Limb (tissue), 2 donors: ENCODE results near the gene PPP1R14C.

ENCODE experiments used
- DNase-seq, 2 donors: peaks; one replicate each; pipeline ENCODE4 v3.0.0-alpha.2; 2016; ENCODE audit errors: extremely low spot score in 2 of 2

PPP1R14C gene

DNA sequence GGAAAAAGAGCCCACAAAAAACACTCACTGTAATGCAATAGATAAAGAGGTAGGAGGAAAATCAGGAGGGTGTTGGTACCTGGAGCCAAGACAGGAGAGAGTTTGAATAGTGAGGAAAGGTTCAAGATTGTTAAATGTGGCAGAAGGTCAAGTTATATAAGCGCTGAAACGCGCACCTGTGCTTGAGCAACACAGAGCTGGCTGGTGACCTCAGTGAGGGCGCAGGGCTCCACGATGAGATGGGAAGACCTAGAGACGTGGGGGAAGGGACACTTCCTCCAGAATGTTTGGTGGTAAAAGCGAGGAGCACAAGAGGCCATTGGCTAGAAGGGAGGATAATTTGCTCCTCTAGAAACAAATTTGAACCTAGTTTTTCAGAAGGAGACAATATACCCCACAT is 4.2 kb upstream of the PPP1R14C start:
- no peak for DNase-seq

DNA sequence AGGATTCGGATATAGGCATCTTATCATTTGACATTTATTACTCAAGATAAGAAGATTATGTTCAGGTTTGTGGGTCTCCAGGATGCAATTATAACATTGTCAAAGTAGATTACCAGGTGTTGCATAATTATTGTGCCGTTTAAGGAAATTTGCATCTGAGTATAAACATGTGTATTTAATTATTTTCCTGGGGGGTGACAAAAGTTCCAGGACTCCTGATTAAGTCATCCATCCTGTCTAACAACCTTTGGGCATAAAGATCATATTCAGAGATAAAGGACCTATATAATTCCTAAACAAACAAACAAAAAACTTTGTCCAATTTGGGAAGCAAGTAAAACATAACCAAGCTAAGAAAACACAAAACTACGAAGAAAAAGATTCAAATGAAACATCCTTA is 3.3 kb upstream of the PPP1R14C start:
- no peak for DNase-seq

DNA sequence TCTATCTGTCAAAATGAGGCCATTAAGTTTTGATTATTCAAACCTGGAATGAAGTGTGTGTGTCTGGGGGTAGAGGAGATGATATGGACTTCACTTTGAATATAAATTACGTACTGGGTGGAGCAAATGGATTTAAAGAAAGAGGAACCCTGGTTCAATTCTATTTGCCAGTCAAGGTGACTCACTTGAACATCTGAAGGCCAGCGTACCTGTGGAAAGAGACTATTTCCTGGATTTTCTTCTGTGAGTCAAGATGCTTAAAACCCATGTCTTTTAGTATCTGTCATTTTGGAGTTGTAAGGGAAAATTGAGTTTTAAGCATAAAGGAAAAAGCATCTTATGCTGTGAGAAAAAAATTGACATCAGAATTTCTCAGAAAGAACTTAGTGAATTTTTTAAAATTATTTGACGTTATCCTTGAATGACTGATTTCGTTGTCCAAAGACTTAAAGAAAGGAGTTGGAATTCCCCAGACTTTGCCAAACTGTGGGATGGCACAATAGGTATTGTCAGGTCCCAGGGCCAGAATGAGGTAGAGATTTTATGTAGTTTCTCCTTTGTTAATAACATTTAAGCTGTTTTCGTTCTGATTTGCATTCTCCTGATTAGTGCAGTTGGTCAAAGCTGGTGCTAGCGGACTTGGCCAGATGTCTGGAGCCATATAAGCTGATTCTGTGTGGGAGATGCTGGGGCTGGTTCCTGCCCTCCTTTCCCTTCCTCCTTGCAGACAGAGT is 2.4 kb upstream of the PPP1R14C start:
- no peak for DNase-seq

DNA sequence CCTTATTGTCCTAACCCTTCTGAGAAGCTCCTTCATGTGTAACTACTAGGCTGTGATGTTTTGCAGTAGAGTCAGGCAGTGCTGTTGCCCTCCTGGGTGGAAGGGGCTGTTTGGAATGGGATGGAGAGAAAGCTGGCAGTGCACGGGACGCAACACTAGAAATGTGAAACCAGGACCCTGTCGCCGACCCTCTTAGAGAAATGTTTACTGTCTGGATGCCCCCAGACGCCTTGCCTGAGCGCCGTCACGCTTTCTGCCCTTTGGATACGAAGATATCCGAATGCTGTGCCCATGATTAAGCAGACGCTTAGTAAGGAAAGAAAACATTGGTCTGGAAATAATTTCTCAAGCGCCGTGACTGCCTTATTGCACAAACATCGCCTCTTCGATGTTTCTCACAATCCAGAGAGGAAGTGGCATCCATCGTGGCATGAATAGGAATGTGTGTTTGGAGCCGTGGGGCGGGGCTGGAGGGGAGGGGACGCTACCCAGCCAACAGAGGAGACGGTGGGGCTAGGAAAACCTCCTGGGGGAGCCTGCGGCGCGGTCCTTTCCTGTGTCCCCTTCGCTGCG is 661 bp upstream of the PPP1R14C start:
- DNase-seq: peak in 1 of 2 donors; percentile 40

DNA sequence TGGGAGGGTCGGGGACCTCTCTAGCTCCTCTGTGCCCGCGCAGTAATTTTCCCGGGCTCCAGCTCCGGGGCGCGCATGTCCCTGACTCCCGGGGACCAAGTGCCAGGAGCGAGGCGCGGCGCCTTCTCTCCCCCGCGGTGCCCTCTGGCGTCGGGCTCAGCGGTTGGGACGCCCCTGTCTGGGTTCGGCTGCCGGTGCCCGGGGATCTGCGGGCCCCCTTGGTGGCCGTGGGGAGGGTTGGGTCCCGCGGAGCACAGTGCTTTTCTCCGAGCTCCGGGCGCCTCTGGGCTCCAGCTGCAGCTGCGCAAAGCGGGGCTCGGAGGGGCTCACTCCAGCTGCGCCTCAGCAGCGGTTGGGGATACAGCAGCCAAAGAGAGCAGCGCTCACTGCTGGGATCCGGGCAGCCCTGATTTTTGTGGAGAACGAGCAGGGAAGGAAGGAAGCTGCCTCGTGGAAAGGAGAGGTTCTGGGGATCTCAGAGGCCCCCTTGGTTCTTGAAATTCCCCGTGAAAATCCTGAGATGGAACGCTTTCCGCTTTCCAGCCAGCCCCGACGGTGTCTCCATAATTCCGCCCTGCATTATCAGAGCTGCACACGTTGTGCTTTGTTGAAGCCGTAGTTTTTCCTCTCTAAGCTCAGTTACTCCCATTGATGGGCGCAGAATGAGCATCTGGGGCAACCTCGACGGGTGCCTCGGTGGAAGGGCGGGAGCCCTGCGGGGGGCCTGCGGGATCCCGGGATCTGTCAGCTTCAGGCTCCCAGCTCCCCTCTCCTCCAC is 861 bp downstream of the PPP1R14C start:
- peak in 1 of 2 donors; percentile 63 for DNase-seq

DNA sequence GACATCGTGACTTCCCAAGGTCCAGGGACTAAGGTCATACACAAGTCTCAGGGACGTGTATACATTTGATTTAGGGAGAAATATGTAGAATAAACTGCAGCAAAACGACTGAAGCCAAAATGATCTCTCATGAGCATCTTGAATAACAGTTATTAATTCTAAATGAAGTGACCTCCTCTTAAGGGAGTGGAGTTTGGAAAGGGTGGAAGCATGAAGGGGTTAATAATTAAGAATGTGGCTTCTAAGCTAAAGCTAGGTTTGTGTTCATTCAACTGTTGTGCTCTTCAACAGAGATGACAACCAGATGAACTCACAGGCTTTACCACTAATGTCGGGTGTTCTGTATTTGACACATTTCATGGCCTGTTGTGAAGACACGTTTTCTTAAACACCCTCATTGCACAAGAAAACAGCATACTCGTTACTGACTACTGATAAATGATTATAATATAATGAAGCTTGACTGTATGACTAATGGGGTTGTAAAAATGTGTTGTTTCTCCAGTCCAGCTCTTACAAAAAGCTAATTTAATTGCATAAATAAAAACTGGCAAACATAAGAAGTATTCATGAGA is 1.5 kb downstream of the PPP1R14C start:
- DNase-seq: no peak

DNA sequence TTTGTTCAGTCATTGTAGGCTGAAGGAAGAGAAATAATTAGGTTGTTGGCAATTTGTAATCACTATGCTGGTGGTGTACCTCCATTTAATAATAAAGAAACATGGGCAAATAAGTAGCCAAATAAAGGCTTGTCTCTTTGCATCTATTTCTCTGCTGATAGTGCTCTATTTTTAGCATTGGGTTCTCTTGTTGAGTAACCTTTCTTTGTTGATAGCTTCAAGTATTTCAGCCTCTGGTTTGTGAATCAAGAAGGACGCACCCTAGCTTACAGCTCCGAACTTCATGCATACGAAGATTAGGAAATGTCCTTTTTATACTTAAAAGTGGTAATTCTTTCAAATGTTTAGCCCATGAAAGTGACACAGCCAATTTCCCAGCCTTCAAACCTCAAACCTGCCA is 2.6 kb downstream of the PPP1R14C start:
- DNase-seq: no peak

DNA sequence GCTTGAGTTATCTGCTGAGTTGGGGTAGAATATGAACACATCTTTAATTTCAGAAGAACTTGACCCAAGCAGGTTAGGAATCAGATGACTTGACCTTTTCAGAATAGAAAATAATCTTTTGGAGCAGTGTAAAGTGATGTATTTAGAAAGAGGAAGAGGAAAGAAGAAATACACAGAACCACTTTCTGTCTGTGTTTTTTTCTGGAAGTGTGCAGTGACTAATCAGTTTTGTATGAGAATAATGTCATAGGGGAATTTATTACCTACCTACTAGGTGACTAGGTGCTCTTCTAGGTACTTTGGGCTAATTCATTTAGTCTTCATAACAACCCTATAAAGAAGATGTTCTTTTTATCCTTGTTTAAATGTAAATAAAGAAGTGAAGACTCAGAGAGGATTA is 3.0 kb downstream of the PPP1R14C start:
- no peak for DNase-seq

DNA sequence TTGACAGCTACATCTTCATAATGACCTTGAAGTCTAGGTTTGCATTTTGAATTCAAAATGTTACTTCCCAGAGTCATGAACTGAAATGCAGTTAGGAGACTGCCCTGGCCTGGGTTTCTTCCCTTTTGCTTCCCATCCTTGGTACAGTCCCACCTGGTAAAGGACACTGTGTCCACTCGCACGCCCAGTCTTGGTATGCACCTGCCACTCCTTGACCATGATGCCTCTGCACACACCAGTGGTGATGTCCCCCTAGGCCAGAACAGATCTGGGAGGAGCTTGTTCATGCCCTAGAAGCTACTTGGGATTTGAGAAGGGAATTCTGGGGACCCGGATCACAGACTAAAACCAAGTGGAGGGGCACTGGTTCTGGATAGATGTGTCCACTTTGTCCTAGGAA is 3.6 kb downstream of the PPP1R14C start:
- no peak for DNase-seq

DNA sequence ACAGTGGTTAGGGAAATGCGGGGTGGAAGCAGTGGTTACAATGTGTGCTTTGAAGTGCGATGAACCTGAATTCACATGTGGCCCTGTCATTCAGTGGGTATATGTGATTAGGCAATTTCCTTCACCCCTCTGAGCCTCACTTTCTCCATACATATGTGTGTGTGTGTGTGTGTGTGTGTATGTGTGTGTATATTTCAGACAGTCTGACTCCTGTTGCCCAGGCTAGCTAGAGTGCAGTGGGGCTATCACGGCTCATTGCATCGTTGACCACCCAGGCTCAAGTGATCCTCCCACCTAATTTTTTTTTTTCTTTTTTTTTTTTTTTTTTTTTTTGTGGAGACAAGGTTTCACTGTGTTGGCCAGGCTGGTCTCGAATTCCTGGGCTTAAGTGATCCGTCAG is 6.3 kb downstream of the PPP1R14C start:
- no peak for DNase-seq

DNA sequence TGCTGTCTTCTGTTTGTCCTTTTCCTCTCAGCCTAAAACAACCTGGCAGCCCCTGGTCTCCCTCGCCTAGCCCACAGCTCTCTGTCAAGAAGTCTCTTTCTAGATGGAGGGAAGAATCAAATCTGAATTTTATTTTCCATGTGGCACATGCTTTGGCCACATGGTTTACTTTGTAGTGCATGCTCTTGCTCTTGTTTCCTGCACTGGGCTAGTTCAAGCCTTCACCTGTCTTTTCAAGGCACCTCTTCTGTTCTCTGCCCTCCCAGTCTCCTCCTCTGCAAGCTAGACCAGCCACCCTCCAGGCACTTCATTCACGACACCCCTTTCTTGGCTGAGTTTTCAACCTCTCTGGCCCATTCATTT is 7.6 kb downstream of the PPP1R14C start:
- no peak for DNase-seq

DNA sequence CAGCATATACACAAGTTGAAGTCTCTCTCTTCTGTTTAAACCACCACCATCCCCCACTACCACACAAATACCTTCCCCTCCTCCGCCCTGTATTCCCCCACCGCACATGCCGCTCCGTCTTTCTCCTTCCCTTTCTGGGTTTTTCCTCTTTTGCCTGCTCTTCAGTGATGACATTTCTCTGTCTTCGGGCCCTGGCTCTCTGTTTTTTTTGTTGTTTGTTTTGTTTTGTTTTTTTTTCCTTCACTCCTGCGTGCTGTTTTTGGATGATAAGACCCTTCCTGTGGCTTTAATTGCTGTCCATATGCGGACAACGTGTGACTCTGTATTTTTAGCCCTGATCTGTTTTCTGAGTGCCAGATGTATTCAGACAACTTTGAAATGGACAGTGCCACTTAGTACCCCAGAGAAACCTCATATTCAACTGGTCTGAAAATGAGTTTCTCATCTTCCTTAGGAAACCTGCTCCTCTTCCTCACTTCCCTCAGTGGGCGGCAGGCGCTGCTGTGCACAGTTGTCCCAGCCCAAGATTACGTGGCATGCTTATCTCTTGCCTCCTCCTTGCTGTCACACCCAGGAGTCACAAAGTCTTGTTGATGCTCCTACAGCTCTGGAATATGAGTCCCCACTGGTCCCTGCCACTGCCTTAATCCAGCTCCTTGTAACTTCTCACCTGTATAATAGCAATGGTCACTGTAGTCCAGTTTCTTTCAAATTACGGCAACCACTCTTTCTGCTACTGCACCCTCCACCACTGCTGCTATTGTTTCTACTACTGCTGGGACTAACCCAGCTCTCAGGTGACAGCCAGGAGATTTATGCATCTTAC is 8.2 kb downstream of the PPP1R14C start:
- DNase-seq: no peak

DNA sequence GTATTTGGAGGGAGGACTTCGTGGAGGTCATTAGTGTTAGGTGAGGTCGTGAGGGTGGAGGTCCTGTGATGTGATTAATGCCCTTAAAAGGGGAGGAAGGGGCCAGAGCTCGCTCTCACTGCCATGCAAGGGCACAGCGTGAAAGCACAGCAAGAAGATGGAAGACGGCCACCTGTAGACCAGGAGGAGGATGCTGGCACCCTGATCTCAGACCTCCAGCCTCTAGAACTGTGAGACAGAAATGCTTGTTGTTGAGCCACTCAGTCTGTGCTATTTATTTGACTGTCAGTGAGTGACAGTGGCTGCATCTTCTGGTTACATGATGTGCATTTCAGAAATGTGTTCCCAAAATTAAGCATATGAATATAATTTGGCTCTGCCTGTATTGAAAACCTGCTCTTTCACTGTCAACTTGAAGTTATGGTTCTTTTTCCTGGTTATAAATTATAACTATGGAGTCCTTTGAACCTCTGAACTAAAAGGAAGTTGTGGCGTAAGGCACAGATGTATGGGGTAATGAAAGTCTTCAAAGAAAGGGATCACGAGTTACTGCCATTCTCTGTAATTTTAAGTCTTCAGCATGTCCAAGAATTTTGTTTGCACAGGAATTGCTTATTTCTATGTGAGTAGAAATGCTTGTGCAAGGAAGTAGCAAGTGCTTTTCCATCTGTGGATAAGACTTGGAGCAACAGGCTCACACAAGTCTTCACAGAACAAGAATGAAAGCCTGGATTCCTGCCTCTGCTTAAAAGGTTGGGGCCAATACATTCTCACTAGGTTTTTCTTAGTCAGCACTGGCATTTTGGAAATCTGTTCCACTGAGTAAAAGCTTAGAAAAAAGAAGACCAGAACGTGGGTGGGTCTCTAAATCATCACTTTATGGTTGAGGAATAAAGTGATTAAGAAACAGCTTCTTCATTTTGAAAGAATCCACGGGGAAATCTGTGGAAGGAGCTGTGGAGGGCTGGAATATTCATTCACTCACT is 10.3 kb downstream of the PPP1R14C start:
- DNase-seq: peak in 1 of 2 donors; percentile 19

DNA sequence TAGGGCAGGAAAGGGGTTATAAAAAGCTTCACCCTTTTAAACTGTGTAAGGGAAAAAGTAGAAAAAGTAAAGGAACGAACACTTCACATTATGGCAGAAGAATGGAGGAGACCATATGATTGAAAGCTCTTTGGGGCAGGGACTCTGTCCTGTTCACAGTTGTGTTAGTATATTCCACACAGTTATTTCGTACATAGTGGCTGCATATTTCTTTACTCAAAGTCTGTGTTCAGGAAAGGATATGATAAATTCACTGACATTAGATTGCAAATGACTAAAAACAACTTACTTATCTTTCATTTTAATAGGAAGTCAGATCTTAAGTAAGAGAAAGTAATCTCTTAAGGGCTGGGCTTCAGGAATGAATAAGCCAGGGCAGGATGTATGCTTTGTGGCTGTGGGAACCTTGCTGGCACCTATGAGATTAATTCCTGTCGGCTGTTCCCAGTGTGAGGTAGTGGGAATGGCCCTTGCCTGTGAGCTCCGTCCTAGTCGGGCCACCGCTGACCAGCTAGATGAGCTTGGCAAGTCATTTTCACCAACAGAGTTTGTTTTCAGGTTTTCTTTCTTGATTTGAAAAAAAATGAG is 11.2 kb downstream of the PPP1R14C start:
- no peak for DNase-seq

DNA sequence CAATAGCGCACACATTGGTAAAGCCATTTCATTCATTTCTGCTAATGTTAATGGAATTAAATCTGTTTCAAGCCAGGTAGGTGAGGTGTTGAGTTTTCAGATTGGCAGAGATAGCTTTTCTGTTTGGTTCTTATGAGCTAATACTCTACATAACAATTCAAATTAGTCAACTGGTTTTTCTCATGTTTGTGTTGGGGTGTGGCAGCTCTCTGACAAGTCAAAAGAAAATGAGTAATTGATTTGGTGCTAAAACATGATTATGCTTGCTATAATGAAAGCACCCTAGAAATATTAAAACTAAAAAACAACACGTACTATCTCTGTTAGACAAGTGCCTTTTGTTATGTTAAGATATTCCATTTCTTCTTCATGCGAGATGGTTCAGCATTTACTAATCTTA is 13.6 kb downstream of the PPP1R14C start:
- no peak for DNase-seq

DNA sequence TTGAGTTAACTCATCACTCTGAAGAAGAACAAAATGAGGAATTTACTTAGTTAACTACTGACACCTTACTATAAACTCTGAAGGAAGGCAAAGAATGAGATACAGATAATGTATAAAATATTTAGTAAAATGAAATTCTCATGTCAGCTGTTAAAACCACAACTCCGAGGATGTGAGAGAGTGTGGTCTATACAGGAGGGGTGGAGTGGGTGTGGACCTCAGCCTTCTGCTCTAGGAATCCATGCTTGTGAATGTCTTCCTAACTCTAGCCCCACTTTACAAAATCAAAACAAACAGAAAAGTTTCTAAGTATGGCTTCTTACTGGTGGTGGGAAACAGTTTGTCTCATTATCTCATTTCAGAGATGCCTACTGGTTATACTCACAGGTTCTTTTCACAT is 14.2 kb downstream of the PPP1R14C start:
- DNase-seq: no peak

DNA sequence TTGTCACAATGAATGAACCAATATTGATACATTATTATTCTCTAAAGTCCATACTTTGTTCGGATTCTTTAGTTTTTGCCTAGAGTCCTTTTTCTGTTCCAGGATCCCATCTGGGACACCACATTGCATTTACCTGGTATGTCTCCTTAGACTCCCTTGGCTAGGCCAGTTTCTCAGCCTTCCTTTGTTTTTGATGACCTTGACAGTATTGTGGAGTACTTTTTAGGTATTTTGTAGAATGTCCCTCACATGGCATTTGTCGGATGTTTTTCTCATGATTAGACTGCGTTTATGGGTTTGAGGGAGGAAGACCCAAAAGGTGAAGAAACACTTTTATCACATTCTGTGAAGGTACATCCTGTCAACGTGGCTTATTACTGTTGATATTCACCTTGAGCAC is 16.9 kb downstream of the PPP1R14C start:
- DNase-seq: no peak

DNA sequence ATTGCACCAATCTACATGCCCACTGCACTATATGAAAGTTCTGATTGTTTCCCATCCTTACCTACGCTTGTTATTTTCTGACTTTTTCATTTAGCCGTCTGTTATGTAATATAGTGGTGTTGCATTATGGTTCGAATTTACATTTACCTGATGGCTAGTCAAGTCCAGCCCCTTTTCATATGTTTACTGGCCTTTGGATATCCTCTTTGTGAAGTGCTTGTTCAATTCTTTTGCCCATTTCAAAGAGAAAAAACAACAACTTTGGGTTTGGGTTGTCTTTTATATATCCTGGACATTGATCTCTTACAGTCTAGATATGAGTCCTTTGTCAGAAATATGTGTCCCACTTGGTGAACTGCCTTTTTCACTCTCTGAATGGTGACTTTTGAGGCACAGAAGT is 21.1 kb downstream of the PPP1R14C start:
- DNase-seq: no peak

DNA sequence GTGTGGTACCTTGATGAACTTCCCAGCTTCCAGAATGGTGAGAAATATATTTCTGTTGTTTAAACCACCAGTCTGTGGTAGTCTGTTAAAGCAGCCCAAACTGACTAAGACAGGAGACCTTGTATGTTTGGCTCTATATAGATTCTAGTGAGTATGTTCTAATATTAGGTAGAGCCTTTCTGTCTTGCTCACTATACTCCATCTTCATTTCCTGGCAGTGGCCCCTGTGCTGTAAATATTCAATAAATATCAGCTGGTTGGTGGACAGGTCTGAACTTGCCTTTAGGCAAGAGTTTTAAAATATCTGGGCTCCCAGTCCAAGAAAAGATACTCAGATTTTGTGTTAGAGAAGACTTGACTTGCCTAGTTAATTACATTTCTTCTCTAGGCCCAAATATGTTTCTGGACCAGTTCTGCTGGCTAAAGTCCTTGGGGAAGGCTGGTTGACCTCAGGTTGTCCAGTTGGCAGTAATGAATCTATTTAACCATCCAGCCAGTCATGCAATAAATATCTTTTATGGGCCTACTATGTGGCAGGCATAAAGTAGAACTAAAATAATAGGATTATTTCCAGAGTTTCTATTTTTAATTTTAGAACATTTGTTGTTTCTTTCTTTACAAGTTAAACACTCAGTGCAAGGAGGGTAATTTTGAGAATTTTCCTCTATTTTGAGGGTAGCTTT is 22.3 kb downstream of the PPP1R14C start:
- no peak for DNase-seq
